HCT116 (cell line): Measurements from ENCODE around the gene CA11. TPM values are rescaled to one million over a fixed set of nuclear protein-coding genes. Genes with fewer than 3 reads are reported as not detected.

Experiments
- ATAC-seq: fragments of 200-7000 bp; cut with Tn5 transposase; 2 replicates; pipeline ENCODE4 v1.9.1; 2020; ENCODE audit warnings: mild to moderate bottlenecking, moderate library complexity
- BruUV-seq: library from RNA; stranded (reverse); fragments of 400-500 nt; replicated peaks from 2 replicates; lab custom pipeline; 2021; lab: Mats Ljungman, UMichigan
- CTCF ChIA-PET: fragments of 300-600 bp; sonication (Branson Sonifier 250); formaldehyde crosslinking; loops from one replicate; lab custom pipeline; 2021; ENCODE audit warnings: antibody characterized with exemption; lab: Charles Lee
- POLR2A ChIA-PET: fragments of 300-600, 350-600 bp; sonication (Branson Sonifier 250); formaldehyde crosslinking; loops from one replicate; lab custom pipeline; 2021; ENCODE audit warnings: antibody characterized with exemption; lab: Charles Lee
- RAD21 ChIA-PET, 2 experiments: fragments of 300-600 bp; sonication (Branson Sonifier 250); formaldehyde crosslinking; loops; one replicate each; lab custom pipeline; 2023; ENCODE audit warnings: low total read pairs in 2 of 2; ENCODE audit not compliant: uncharacterized antibody in 2 of 2, unreplicated experiment in 2 of 2, low non-redundant PET in 1 of 2; lab: Charles Lee
- DNase-seq: peaks from one replicate; pipeline ENCODE4 v3.0.0-alpha.2; 2010; ENCODE audit warnings: low read depth, low spot score
- H2AFZ ChIP-seq: fragments of 200-600 bp; shearing (Covaris generic), sonication (generic); 2 replicates; pipeline ENCODE4 v1.6.1; 2017; ENCODE audit warnings: low read depth, mixed run types, mixed read lengths, antibody characterized with exemption, low read length; ENCODE audit not compliant: poor library complexity, severe bottlenecking
- H3K27ac ChIP-seq: 2 replicates; pipeline ENCODE4 v1.5.1; 2012; ENCODE audit warnings: low read depth, low read length
- H3K27me3 ChIP-seq: fragments of 200-600 bp; sonication (generic); 2 replicates; pipeline ENCODE4 v1.6.1; 2016; ENCODE audit warnings: mixed run types, low read length, mixed read lengths; ENCODE audit not compliant: insufficient read depth
- H3K36me3 ChIP-seq, 2 experiments: fragments of 200-500 bp in 1 of 2; fragments of 200-600 bp in 1 of 2; sonication (Bioruptor generic) in 1 of 2; sonication (generic) in 1 of 2; 2 replicates each; pipeline versions ENCODE4 v1.5.1 to v1.6.1; 2014 to 2016; ENCODE audit warnings: low read length in 2 of 2, inconsistent platforms in 1 of 2, mixed read lengths in 1 of 2, mixed run types in 1 of 2; ENCODE audit not compliant: insufficient read depth in 2 of 2, control insufficient read depth in 1 of 2
- H3K4me1 ChIP-seq, 2 experiments: fragments of 200-600 bp in 1 of 2; sonication (generic) in 1 of 2; 2 replicates each; pipeline versions ENCODE4 v1.5.1 to v1.6.1; 2012 to 2017; ENCODE audit warnings: low read length in 2 of 2, inconsistent platforms in 1 of 2, mild to moderate bottlenecking in 1 of 2, mixed read lengths in 1 of 2, mixed run types in 1 of 2, moderate library complexity in 1 of 2; ENCODE audit not compliant: insufficient read depth in 2 of 2, control insufficient read depth in 1 of 2
- H3K4me2 ChIP-seq: fragments of 200-600 bp; sonication (generic); 2 replicates; pipeline ENCODE4 v1.6.1; 2017; ENCODE audit warnings: mixed run types, low read length, mixed read lengths
- H3K4me3 ChIP-seq, 2 experiments: fragments of 200-600 bp in 1 of 2; sonication (generic) in 1 of 2; replicated peaks in 1 of 2; 2 replicates each; pipeline ENCODE4 v1.5.1; 2011 to 2016; ENCODE audit warnings: low read length in 2 of 2, control low read depth in 1 of 2, low read depth in 1 of 2, mild to moderate bottlenecking in 1 of 2, mixed read lengths in 1 of 2, mixed run types in 1 of 2
- H3K79me2 ChIP-seq: fragments of 200-600 bp; sonication (generic); 2 replicates; pipeline ENCODE4 v1.6.1; 2017; ENCODE audit warnings: mild to moderate bottlenecking, mixed run types, low read length, moderate library complexity, mixed read lengths; ENCODE audit not compliant: insufficient read depth
- H3K9ac ChIP-seq: fragments of 200-600 bp; sonication (generic); 2 replicates; pipeline ENCODE4 v1.6.1; 2016; ENCODE audit warnings: low read length, mixed read lengths
- H3K9me2 ChIP-seq: fragments of 200-600 bp; sonication (generic), shearing (Covaris generic); 2 replicates; pipeline ENCODE4 v1.6.1; 2017; ENCODE audit warnings: mixed run types, mild to moderate bottlenecking, moderate library complexity; ENCODE audit not compliant: insufficient read depth
- H3K9me3 ChIP-seq, 2 experiments: fragments of 200-500 bp in 1 of 2; fragments of 200-600 bp in 1 of 2; sonication (Bioruptor generic) in 1 of 2; sonication (generic) in 1 of 2; 2 replicates each; pipeline ENCODE4 v1.6.1; 2014 to 2017; ENCODE audit warnings: low read length in 2 of 2, mixed read lengths in 2 of 2, inconsistent platforms in 1 of 2, low read depth in 1 of 2, mild to moderate bottlenecking in 1 of 2, mixed run types in 1 of 2, moderate library complexity in 1 of 2; ENCODE audit not compliant: control insufficient read depth in 1 of 2, insufficient read depth in 1 of 2
- H4K20me1 ChIP-seq: fragments of 200-600 bp; sonication (generic), shearing (Covaris generic); 2 replicates; pipeline ENCODE4 v1.6.1; 2017; ENCODE audit warnings: mixed run types, mild to moderate bottlenecking, moderate library complexity; ENCODE audit not compliant: insufficient read depth
- CEBPB ChIP-seq: IDR thresholded peaks from 2 replicates; pipeline ENCODE4 v1.6.1; 2012; ENCODE audit warnings: low read depth
- CTCF ChIP-seq, 3 experiments: fragments of 200-600 bp in 1 of 3; sonication (generic) in 1 of 3; IDR thresholded peaks in 2 of 3; conservative IDR thresholded peaks in 1 of 3; 2 replicates each; pipeline ENCODE4 v1.5.1; 2012 to 2017; ENCODE audit warnings: low read depth in 2 of 3, low read length in 2 of 3, antibody characterized with exemption in 1 of 3, borderline replicate concordance in 1 of 3, control low read depth in 1 of 3, mild to moderate bottlenecking in 1 of 3, mixed read lengths in 1 of 3, mixed run types in 1 of 3, moderate library complexity in 1 of 3; ENCODE audit not compliant: insufficient read depth in 1 of 3
- EGR1 ChIP-seq: IDR thresholded peaks from 2 replicates; pipeline ENCODE4 v1.6.1; 2012; ENCODE audit warnings: low read depth
- ELF1 ChIP-seq: IDR thresholded peaks from 2 replicates; pipeline ENCODE4 v1.6.1; 2012; ENCODE audit warnings: low read depth, borderline replicate concordance
- EZH2 ChIP-seq: fragments of 200-600 bp; sonication (generic); IDR thresholded peaks from 2 replicates; pipeline ENCODE4 v1.6.1; 2017; ENCODE audit warnings: antibody characterized with exemption, mixed run types
- EZH2phosphoT487 ChIP-seq: fragments of 200-600 bp; IDR thresholded peaks from 2 replicates; pipeline ENCODE4 v1.6.1; 2018; ENCODE audit warnings: antibody characterized with exemption, borderline replicate concordance
- JUND ChIP-seq: IDR thresholded peaks from 2 replicates; pipeline ENCODE4 v1.6.1; 2012
- MAX ChIP-seq: IDR thresholded peaks from 2 replicates; pipeline ENCODE4 v1.6.1; 2012
- POLR2A ChIP-seq: IDR thresholded peaks from 2 replicates; pipeline ENCODE4 v1.7.0; 2011; ENCODE audit warnings: borderline replicate concordance; ENCODE audit not compliant: insufficient read depth, insufficient read length; ENCODE audit errors: extremely low read depth
- RAD21 ChIP-seq: IDR thresholded peaks from 2 replicates; pipeline ENCODE4 v1.6.1; 2012; ENCODE audit warnings: low read depth, mild to moderate bottlenecking
- SIN3A ChIP-seq: IDR thresholded peaks from 2 replicates; pipeline ENCODE4 v1.6.1; 2012; ENCODE audit warnings: low read depth
- SP1 ChIP-seq: IDR thresholded peaks from 2 replicates; pipeline ENCODE4 v1.6.1; 2012; ENCODE audit warnings: low read depth
- SRF ChIP-seq: IDR thresholded peaks from 2 replicates; pipeline ENCODE4 v1.6.1; 2012; ENCODE audit warnings: low read depth
- ZBTB33 ChIP-seq: IDR thresholded peaks from 2 replicates; pipeline ENCODE4 v1.6.1; 2011; ENCODE audit warnings: mild to moderate bottlenecking, low read length, moderate library complexity; ENCODE audit not compliant: insufficient replicate concordance; ENCODE audit errors: extremely low read depth
- ZNF274 ChIP-seq: fragments of 200-500 bp; sonication (Bioruptor generic); IDR thresholded peaks from 2 replicates; pipeline ENCODE4 v1.6.1; 2014; ENCODE audit warnings: mild to moderate bottlenecking, low read depth, low read length, inconsistent platforms
- intact Hi-C: fragments of 100-400 bp; cut with micrococcal nuclease; formaldehyde crosslinking; loops from 2 replicates; pipeline ENCODE4 v1.10.0; 2022
- total RNA-seq: library from RNA; stranded (reverse); gene quantifications from one replicate; pipeline ENCODE4 v1.2.1, GENCODE V29; 2021; ENCODE audit not compliant: unreplicated experiment

The CA11 gene
- total RNA-seq, 1 experiment from 2014 or later, result 29.6 TPM

- BruUV-seq, result no TSS peak
- no peaks in the 10 kb centered on the region for H3K9me2 ChIP-seq
- no peaks in the 10 kb centered on the region for H3K27me3 ChIP-seq
- no peak overlapping the region for H3K9ac ChIP-seq
- ChIA-PET CTCF (interaction anchor here (1.4 kb wide), 1 partner anchor 9 kb away, joined by 4 read pairs; no protein-coding TSS in a partner anchor), RAD21 (no interaction called here), POLR2A (no interaction called here)
- TF ChIP-seq SIN3A, result no peak
- no peak for TF ChIP-seq CEBPB
- TF ChIP-seq ELF1, result no peak
- TF ChIP-seq RAD21, result no peak
- TF ChIP-seq JUND, result no peak
- no peak for TF ChIP-seq ZNF274
- no peak for TF ChIP-seq EZH2
- TF ChIP-seq POLR2A, result no peak
- TF ChIP-seq CTCF (IDR thresholded peaks at IDR 0.05 in 2 of 3, conservative IDR thresholded peaks at IDR 0.05 in 1 of 3; ENCODE audit: borderline replicate concordance in 1 of 3, insufficient read depth in 1 of 3, low read depth in 2 of 3, low read length in 2 of 3), result no peak
- TF ChIP-seq EZH2phosphoT487, result no peak
- TF ChIP-seq ZBTB33, result no peak
- no peak for TF ChIP-seq SP1
- TF ChIP-seq SRF, result no peak
- TF ChIP-seq MAX, result no peak
- no peak for TF ChIP-seq EGR1
- no peak overlapping the region for H3K27ac ChIP-seq
- H3K36me3 ChIP-seq, result no peaks in the 10 kb centered on the region
- no peak overlapping the region for H3K4me3 ChIP-seq
- no peak overlapping the region for H3K4me2 ChIP-seq
- no peak for ATAC-seq
- no peaks in the 10 kb centered on the region for H4K20me1 ChIP-seq
- H2AFZ ChIP-seq, result no peak overlapping the region
- intact Hi-C loops, result no loop called here
- no peaks in the 10 kb centered on the region for H3K4me1 ChIP-seq
- no peak for DNase-seq
- no peaks in the 10 kb centered on the region for H3K9me3 ChIP-seq
- H3K79me2 ChIP-seq, result no peaks in the 10 kb centered on the region
Measured at GRCh38 chr19:48600679-48601417, 45.1 kb downstream of the CA11 start.
